ENCODE data around the gene DEPP1.

DEPP1 gene

GRCh38 chr10:44948642-44949041, 30.0 kb downstream of the DEPP1 start:
- TF ChIP-seq SUZ12 (IDR thresholded peaks at IDR 0.05; ENCODE audit: extremely low read depth, insufficient read depth, insufficient read length) (no peak), ZNF274 (IDR thresholded peaks at IDR 0.05; ENCODE audit: low read depth, low read length) (no peak), YY1 (IDR thresholded peaks at IDR 0.05; ENCODE audit: insufficient read depth, insufficient read length) (no peak)

GRCh38 chr10:44947371-44948152, 31.0 kb downstream of the DEPP1 start:
- no peaks in the 10 kb centered on the region for H3K27me3 ChIP-seq (ENCODE audit: insufficient read depth, insufficient read length)
- H3K36me3 ChIP-seq (ENCODE audit: insufficient read depth, insufficient read length, low read length): no peaks in the 10 kb centered on the region
- TF ChIP-seq ZNF274 (IDR thresholded peaks at IDR 0.05; ENCODE audit: low read depth, low read length): no peak
- TF ChIP-seq SUZ12 (IDR thresholded peaks at IDR 0.05; ENCODE audit: extremely low read depth, insufficient read depth, insufficient read length): no peak
- no peak for TF ChIP-seq YY1 (IDR thresholded peaks at IDR 0.05; ENCODE audit: insufficient read depth, insufficient read length)
- H3K4me1 ChIP-seq (ENCODE audit: insufficient read depth, insufficient read length): no peaks in the 10 kb centered on the region
- no peak overlapping the region for H3K4me3 ChIP-seq (ENCODE audit: insufficient read length, low read depth)
- DNase-seq (ENCODE audit: low read depth, low spot score): no peak
- H3K9ac ChIP-seq (ENCODE audit: insufficient read length, low read depth): no peak overlapping the region
- H3K9me3 ChIP-seq (ENCODE audit: insufficient read depth, low read length): peaks cover 19% of the 10 kb centered on the region

More at GRCh38 chr10:44948642-44949041, 30.0 kb downstream of the DEPP1 start:
- Histone ChIP-seq H3K27me3 (ENCODE audit: insufficient read depth, insufficient read length) (no peaks in the 10 kb centered on the region), H3K9ac (ENCODE audit: insufficient read length, low read depth) (no peak overlapping the region), H3K36me3 (ENCODE audit: insufficient read depth, insufficient read length, low read length) (no peaks in the 10 kb centered on the region), H3K4me1 (ENCODE audit: insufficient read depth, insufficient read length) (peaks cover 3% of the 10 kb centered on the region), H3K4me3 (ENCODE audit: insufficient read length, low read depth) (no peak overlapping the region), H3K9me3 (ENCODE audit: insufficient read depth, low read length) (peaks cover 19% of the 10 kb centered on the region)
- no peak for DNase-seq (ENCODE audit: low read depth, low spot score)

DNA sequence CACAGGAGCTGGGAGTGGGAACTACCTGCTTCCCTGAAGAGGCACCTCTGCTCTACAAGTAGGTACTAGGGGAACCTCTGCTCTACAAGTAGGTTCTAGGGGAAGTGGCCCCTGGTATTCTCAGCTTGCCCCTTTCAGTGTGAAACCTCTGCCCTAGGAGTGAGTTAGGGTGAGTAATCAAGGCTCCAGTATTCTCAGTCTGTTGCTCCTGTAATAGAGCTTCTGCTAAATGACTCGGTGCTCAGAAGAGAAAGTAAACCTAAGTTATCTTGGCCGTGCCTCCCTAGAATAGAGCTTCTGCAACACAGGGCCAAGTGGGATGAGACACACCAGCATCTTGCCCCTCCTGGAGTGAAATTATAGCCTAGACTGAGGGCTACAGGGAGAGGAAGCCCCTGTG, 32.4 kb downstream of the DEPP1 start:
- DNase-seq (ENCODE audit: low read depth, low spot score): no peak
- Histone ChIP-seq H3K9me3 (ENCODE audit: insufficient read depth, low read length) (peaks cover 19% of the 10 kb centered on the region), H3K9ac (ENCODE audit: insufficient read length, low read depth) (no peak overlapping the region), H3K36me3 (ENCODE audit: insufficient read depth, insufficient read length, low read length) (no peaks in the 10 kb centered on the region), H3K4me1 (ENCODE audit: insufficient read depth, insufficient read length) (no peaks in the 10 kb centered on the region), H3K4me3 (ENCODE audit: insufficient read length, low read depth) (no peak overlapping the region), H3K27me3 (ENCODE audit: insufficient read depth, insufficient read length) (no peaks in the 10 kb centered on the region)
- TF ChIP-seq SUZ12 (IDR thresholded peaks at IDR 0.05; ENCODE audit: extremely low read depth, insufficient read depth, insufficient read length) (no peak), ZNF274 (IDR thresholded peaks at IDR 0.05; ENCODE audit: low read depth, low read length) (no peak), YY1 (IDR thresholded peaks at IDR 0.05; ENCODE audit: insufficient read depth, insufficient read length) (no peak)

GRCh38 chr10:44944354-44944753, 34.3 kb downstream of the DEPP1 start:
- DNase-seq (ENCODE audit: low read depth, low spot score): no peak
- Histone ChIP-seq H3K9me3 (ENCODE audit: insufficient read depth, low read length) (peaks cover 19% of the 10 kb centered on the region), H3K27me3 (ENCODE audit: insufficient read depth, insufficient read length) (no peaks in the 10 kb centered on the region), H3K36me3 (ENCODE audit: insufficient read depth, insufficient read length, low read length) (no peaks in the 10 kb centered on the region), H3K4me3 (ENCODE audit: insufficient read length, low read depth) (no peak overlapping the region), H3K9ac (ENCODE audit: insufficient read length, low read depth) (no peak overlapping the region), H3K4me1 (ENCODE audit: insufficient read depth, insufficient read length) (no peaks in the 10 kb centered on the region)
- TF ChIP-seq SUZ12 (IDR thresholded peaks at IDR 0.05; ENCODE audit: extremely low read depth, insufficient read depth, insufficient read length) (no peak), ZNF274 (IDR thresholded peaks at IDR 0.05; ENCODE audit: low read depth, low read length) (no peak), YY1 (IDR thresholded peaks at IDR 0.05; ENCODE audit: insufficient read depth, insufficient read length) (no peak)

DNA sequence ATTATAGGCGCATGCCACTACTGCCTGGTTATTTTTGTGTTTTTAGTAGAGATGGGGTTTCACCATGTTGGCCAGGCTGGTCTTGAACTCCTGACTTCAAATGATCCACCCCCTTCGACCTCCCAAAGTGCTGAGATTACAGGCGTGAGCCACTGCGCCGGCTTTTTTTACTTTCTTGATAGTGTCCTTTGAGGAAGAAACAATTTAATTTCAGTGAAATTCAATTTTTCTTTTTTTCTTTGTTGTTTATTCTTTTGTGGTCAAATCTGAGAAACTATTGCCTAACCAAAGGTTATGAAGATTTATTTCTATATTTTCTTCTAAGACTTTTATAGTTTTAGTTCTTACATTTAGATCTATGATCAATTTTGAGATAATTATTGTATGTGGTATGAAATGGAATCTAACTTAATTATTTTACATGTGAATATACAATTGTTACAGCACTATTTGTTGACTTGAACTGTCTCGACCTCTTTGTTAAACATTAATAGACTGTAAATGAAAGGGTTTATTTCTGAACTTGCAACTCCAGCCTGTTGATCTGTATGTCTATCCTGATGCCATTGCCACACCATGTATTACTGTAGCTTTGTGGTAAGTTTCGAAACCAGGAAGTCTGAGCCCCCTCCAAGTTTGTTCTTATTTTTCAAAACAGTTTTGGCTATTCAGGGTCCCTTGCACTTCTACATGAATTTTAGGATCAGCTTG, 38.8 kb downstream of the DEPP1 start:
- H3K27me3 ChIP-seq (ENCODE audit: insufficient read depth, insufficient read length): peaks cover 3% of the 10 kb centered on the region
- H3K4me3 ChIP-seq (ENCODE audit: insufficient read length, low read depth): no peak overlapping the region
- no peaks in the 10 kb centered on the region for H3K36me3 ChIP-seq (ENCODE audit: insufficient read depth, insufficient read length, low read length)
- peaks cover 9% of the 10 kb centered on the region for H3K9me3 ChIP-seq (ENCODE audit: insufficient read depth, low read length)
- no peak overlapping the region for H3K9ac ChIP-seq (ENCODE audit: insufficient read length, low read depth)
- TF ChIP-seq ZNF274 (IDR thresholded peaks at IDR 0.05; ENCODE audit: low read depth, low read length) (no peak), YY1 (IDR thresholded peaks at IDR 0.05; ENCODE audit: insufficient read depth, insufficient read length) (no peak), SUZ12 (IDR thresholded peaks at IDR 0.05; ENCODE audit: extremely low read depth, insufficient read depth, insufficient read length) (no peak)
- DNase-seq (ENCODE audit: low read depth, low spot score): no peak
- H3K4me1 ChIP-seq (ENCODE audit: insufficient read depth, insufficient read length): no peaks in the 10 kb centered on the region

GRCh38 chr10:44938956-44939355, 39.7 kb downstream of the DEPP1 start:
- no peak for DNase-seq (ENCODE audit: low read depth, low spot score)
- no peak for TF ChIP-seq SUZ12 (IDR thresholded peaks at IDR 0.05; ENCODE audit: extremely low read depth, insufficient read depth, insufficient read length)
- peaks cover 7% of the 10 kb centered on the region for H3K27me3 ChIP-seq (ENCODE audit: insufficient read depth, insufficient read length)
- no peak overlapping the region for H3K9ac ChIP-seq (ENCODE audit: insufficient read length, low read depth)
- no peaks in the 10 kb centered on the region for H3K9me3 ChIP-seq (ENCODE audit: insufficient read depth, low read length)
- H3K36me3 ChIP-seq (ENCODE audit: insufficient read depth, insufficient read length, low read length): no peaks in the 10 kb centered on the region
- no peak overlapping the region for H3K4me3 ChIP-seq (ENCODE audit: insufficient read length, low read depth)
- H3K4me1 ChIP-seq (ENCODE audit: insufficient read depth, insufficient read length): no peaks in the 10 kb centered on the region

- H3K36me3 ChIP-seq (ENCODE audit: insufficient read depth, insufficient read length, low read length): no peaks in the 10 kb centered on the region
- TF ChIP-seq ZNF274 (IDR thresholded peaks at IDR 0.05; ENCODE audit: low read depth, low read length): no peak
- TF ChIP-seq YY1 (IDR thresholded peaks at IDR 0.05; ENCODE audit: insufficient read depth, insufficient read length): no peak
- TF ChIP-seq SUZ12 (IDR thresholded peaks at IDR 0.05; ENCODE audit: extremely low read depth, insufficient read depth, insufficient read length): no peak
- H3K4me3 ChIP-seq (ENCODE audit: insufficient read length, low read depth): no peak overlapping the region
- H3K27me3 ChIP-seq (ENCODE audit: insufficient read depth, insufficient read length): peaks cover 7% of the 10 kb centered on the region
- H3K9ac ChIP-seq (ENCODE audit: insufficient read length, low read depth): no peak overlapping the region
- H3K9me3 ChIP-seq (ENCODE audit: insufficient read depth, low read length): no peaks in the 10 kb centered on the region
- no peaks in the 10 kb centered on the region for H3K4me1 ChIP-seq (ENCODE audit: insufficient read depth, insufficient read length)
- no peak for DNase-seq (ENCODE audit: low read depth, low spot score)
Measured at GRCh38 chr10:44937196-44938005, 41.2 kb downstream of the DEPP1 start.

Data from NT2/D1 (cell line).